GM12878 (cell line): ENCODE data around the gene TPSB2. TPM values are rescaled to one million over a fixed set of nuclear protein-coding genes. Genes with fewer than 3 reads are reported as not detected.

Source experiments
- ATAC-seq: fragments of 200-7000 bp; cut with Tn5 transposase; 3 replicates; pipeline ENCODE4 v1.9.1; 2020; ENCODE audit warnings: mild to moderate bottlenecking, moderate library complexity
- BruUV-seq: library from RNA; stranded (reverse); fragments of 400-500 nt; replicated peaks from 2 replicates; lab custom pipeline; 2021; lab: Mats Ljungman, UMichigan
- CTCF ChIA-PET: fragments of 300-600 bp; sonication (Branson Sonifier 250); formaldehyde crosslinking; extraction: SDS; loops from one replicate; lab custom pipeline; 2021; ENCODE audit warnings: inconsistent platforms; lab: Yijun Ruan, JAX
- POLR2A ChIA-PET: fragments of 350-600 bp; formaldehyde crosslinking; extraction: SDS; loops from one replicate; lab custom pipeline; 2021; ENCODE audit warnings: inconsistent platforms; lab: Charles Lee
- RAD21 ChIA-PET: fragments of 300-600 bp; sonication (Branson Sonifier 250); formaldehyde crosslinking; loops from one replicate; lab custom pipeline; 2023; ENCODE audit warnings: antibody characterized with exemption; ENCODE audit not compliant: unreplicated experiment; lab: Charles Lee
- SMC1A ChIA-PET: fragments of 300-600 bp; sonication (Branson Sonifier 250); formaldehyde crosslinking; loops from one replicate; lab custom pipeline; 2023; ENCODE audit not compliant: unreplicated experiment, uncharacterized antibody; lab: Charles Lee
- DNase-seq: peaks from one replicate; pipeline ENCODE4 v3.0.0-alpha.2; 2011; ENCODE audit warnings: low read depth, low spot score
- FAIRE-seq: peaks from 3 replicates; lab custom pipeline; 2011; peaks lifted over from hg19 to GRCh38; lab: Jason Lieb, UNC
- H2AFZ ChIP-seq: 2 replicates; pipeline ENCODE4 v1.6.0; 2011; ENCODE audit warnings: low read depth, low read length, control low read depth; ENCODE audit not compliant: control insufficient read depth
- H3K27ac ChIP-seq: 2 replicates; pipeline ENCODE4 v1.5.1; 2011; ENCODE audit warnings: control low read depth; ENCODE audit not compliant: control insufficient read depth, insufficient read depth
- H3K27me3 ChIP-seq, 2 experiments: replicated peaks in 1 of 2; 2 replicates each; pipeline versions ENCODE4 v1.6.0 to v1.6.1; 2011; ENCODE audit warnings: low read length in 1 of 2; ENCODE audit not compliant: control insufficient read depth in 2 of 2, insufficient read depth in 2 of 2
- H3K36me3 ChIP-seq, 2 experiments: 2 replicates each; pipeline ENCODE4 v1.5.1; 2011; ENCODE audit warnings: low read length in 1 of 2; ENCODE audit not compliant: control insufficient read depth in 2 of 2, insufficient read depth in 2 of 2
- H3K4me1 ChIP-seq: 2 replicates; pipeline ENCODE4 v1.6.1; 2011; ENCODE audit warnings: mild to moderate bottlenecking, low read length, moderate library complexity, mixed read lengths; ENCODE audit not compliant: control insufficient read depth, insufficient read depth
- H3K4me2 ChIP-seq: 2 replicates; pipeline ENCODE4 v1.6.0; 2011; ENCODE audit warnings: control low read depth; ENCODE audit not compliant: control insufficient read depth, insufficient read depth
- H3K4me3 ChIP-seq: fragments of 200-600 bp; sonication (generic); 2 replicates; pipeline ENCODE4 v1.5.1; 2016
- H3K79me2 ChIP-seq: 2 replicates; pipeline ENCODE4 v1.6.0; 2011; ENCODE audit warnings: low read length; ENCODE audit not compliant: control insufficient read depth, insufficient read depth
- H3K9ac ChIP-seq: 2 replicates; pipeline ENCODE4 v1.8.0; 2011; ENCODE audit warnings: low read length, control low read depth, mixed read lengths; ENCODE audit not compliant: control insufficient read depth, insufficient read depth
- H3K9me3 ChIP-seq: replicated peaks from 3 replicates; pipeline ENCODE4 v1.5.1; 2011; ENCODE audit warnings: mild to moderate bottlenecking, low read length; ENCODE audit not compliant: control insufficient read depth, insufficient read depth
- H4K20me1 ChIP-seq: 2 replicates; pipeline ENCODE4 v1.6.0; 2011; ENCODE audit not compliant: control insufficient read depth, insufficient read depth
- CBX5 ChIP-seq: sonication (generic); IDR thresholded peaks from 2 replicates; pipeline ENCODE4 v1.6.1; 2016; ENCODE audit warnings: low read depth, moderate library complexity, mild to moderate bottlenecking, inconsistent platforms
- MEF2A ChIP-seq: IDR thresholded peaks from 2 replicates; pipeline ENCODE4 v1.6.1; 2011; ENCODE audit warnings: low read depth, mild to moderate bottlenecking, low read length, moderate library complexity; ENCODE audit not compliant: insufficient read depth
- NFIC ChIP-seq: IDR thresholded peaks from 2 replicates; pipeline ENCODE4 v1.6.1; 2012; ENCODE audit warnings: low read depth, mild to moderate bottlenecking, inconsistent platforms, low read length, moderate library complexity
- RUNX3 ChIP-seq: IDR thresholded peaks from 2 replicates; pipeline ENCODE4 v1.6.1; 2012; ENCODE audit warnings: low read length, inconsistent platforms
- SMAD1 ChIP-seq: fragments of 450-650 bp; IDR thresholded peaks from 2 replicates; pipeline ENCODE4 v1.6.1; 2018; ENCODE audit warnings: mild to moderate bottlenecking, low read depth; ENCODE audit not compliant: partially characterized antibody
- SUPT20H ChIP-seq: IDR thresholded peaks from 2 replicates; pipeline ENCODE4 v1.6.1; 2011; ENCODE audit warnings: low read depth, mild to moderate bottlenecking, low read length, moderate library complexity, borderline replicate concordance; ENCODE audit not compliant: control insufficient read depth
- TBL1XR1 ChIP-seq: IDR thresholded peaks from 2 replicates; pipeline ENCODE4 v1.6.1; 2012; ENCODE audit warnings: low read depth, low read length, improper control_type of control experiment
- ZNF274 ChIP-seq: IDR thresholded peaks from one replicate; pipeline ENCODE4 v1.8.0; 2011; ENCODE audit not compliant: insufficient read length, insufficient read depth
- WGBS: methylation state at CpG from one replicate; pipeline ENCODE4 v1.1.6; 2016; ENCODE audit warnings: low lambda C conversion rate; ENCODE audit not compliant: insufficient replicate concordance, insufficient coverage; ENCODE audit errors: missing lambda C conversion rate; 5-methylcytosine and 5-hydroxymethylcytosine counted together
- in situ Hi-C: fragments of 300-500 bp; cut with MboI; formaldehyde crosslinking; loops from 9 replicates; pipeline ENCODE4 v1.14.3; 2018; ENCODE audit warnings: mixed read lengths
- intact Hi-C: fragments of 100-400 bp; cut with micrococcal nuclease; formaldehyde crosslinking; loops from one replicate; pipeline ENCODE4 v1.14.2; 2022; ENCODE audit not compliant: unreplicated experiment
- polyA plus RNA-seq, 11 experiments: library from polyadenylated mRNA; depleted of rRNA in 4 of 11; unstranded in 6 of 11; stranded (reverse) in 5 of 11; fragments of >200 nt; fragmentation: Nextera tagmentation in 4 of 11; fragmentation: Illumina TruSeq in 1 of 11; extraction: Ambion mirVana in 4 of 11; extraction: Trizol in 1 of 11; gene quantifications; 1 replicate in 1 of 11; 2 replicates in 10 of 11; pipeline versions ENCODE4 v1.2.1 to v1.2.3, GENCODE V29; 2011 to 2016; ENCODE audit warnings: inconsistent platforms in 2 of 11, missing spikeins in 2 of 11, low read depth in 1 of 11
- total RNA-seq, 4 experiments: library from RNA; depleted of rRNA in 3 of 4; stranded (reverse); fragments of >200 nt in 3 of 4; fragmentation: Illumina TruSeq in 1 of 4; extraction: Trizol in 1 of 4; gene quantifications; 2 replicates each; pipeline versions ENCODE4 v1.2.1 to v1.2.3, GENCODE V29; 2013 to 2021
- TF ChIP-seq, protein P1 (sequence below): fragments of 150-350 bp; IDR thresholded peaks from 2 replicates; pipeline ENCODE4 v1.6.1; 2014; ENCODE audit warnings: mild to moderate bottlenecking, low read depth, low read length
- TF ChIP-seq, protein P2 (sequence below): fragments of 450-650 bp; IDR thresholded peaks from 2 replicates; pipeline ENCODE4 v1.6.1; 2016; ENCODE audit warnings: mild to moderate bottlenecking
- TF ChIP-seq, protein P3 (sequence below): IDR thresholded peaks from 2 replicates; pipeline ENCODE4 v1.6.1; 2012; ENCODE audit warnings: low read depth, low read length, improper control_type of control experiment
- TF ChIP-seq, protein P4 (sequence below): IDR thresholded peaks from 2 replicates; pipeline ENCODE4 v1.6.1; 2012; ENCODE audit warnings: improper control_type of control experiment, low read depth, low read length; ENCODE audit not compliant: insufficient replicate concordance
- TF ChIP-seq, protein P5 (sequence below), 3 experiments: IDR thresholded peaks in 2 of 3; conservative IDR thresholded peaks in 1 of 3; 2 replicates each; pipeline ENCODE4 v1.5.1; 2011; ENCODE audit warnings: low read depth in 3 of 3, low read length in 3 of 3, mild to moderate bottlenecking in 3 of 3, control low read depth in 2 of 3, moderate library complexity in 2 of 3, inconsistent platforms in 1 of 3, mixed read lengths in 1 of 3; ENCODE audit not compliant: control insufficient read depth in 2 of 3, insufficient read depth in 1 of 3; ENCODE audit errors: extremely low read depth in 1 of 3

TPSB2 gene
- total and polyA plus RNA-seq, 10 of the 15 experiments (the other 5 are each of a cell fraction or from before 2014, with no cell fraction given): not detected

DNA sequence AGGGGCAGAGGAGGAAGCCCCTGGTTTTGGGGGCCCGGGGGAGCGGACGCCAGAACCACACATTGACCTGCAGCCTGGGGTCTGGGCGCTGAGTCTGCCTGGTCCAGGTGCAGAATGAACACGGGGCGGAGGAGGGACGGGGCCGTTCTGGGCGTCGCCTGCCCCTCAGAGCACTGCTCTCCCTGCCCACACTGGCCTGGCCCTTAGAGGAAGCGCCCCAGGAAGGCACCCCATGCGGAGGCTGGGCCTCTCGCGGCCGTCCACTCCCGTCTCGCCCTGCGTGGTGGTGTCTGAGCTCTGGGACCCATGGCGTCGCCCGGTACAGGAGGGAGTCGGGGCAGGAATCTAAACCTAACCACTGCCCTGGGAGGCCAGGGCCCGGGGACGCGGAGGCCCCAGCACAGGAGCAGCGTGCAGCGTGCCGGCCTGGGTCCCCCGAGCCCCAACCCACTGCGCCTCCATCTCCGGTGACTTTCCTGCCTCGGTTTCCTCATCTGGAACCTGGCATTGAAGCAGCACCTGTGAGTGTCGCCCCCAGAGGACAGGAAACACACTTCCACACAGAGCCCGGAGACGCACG is 30.2 kb upstream of the TPSB2 start:
- in situ Hi-C loops (no loop called here), intact Hi-C loops (no loop called here)
- WGBS: 45% methylated on average over 36 of the region's 36 CpGs
- Histone ChIP-seq H3K4me2 (no peak overlapping the region), H4K20me1 (no peaks in the 10 kb centered on the region), H3K36me3 (no peaks in the 10 kb centered on the region), H3K79me2 (no peaks in the 10 kb centered on the region), H3K27me3 (no peaks in the 10 kb centered on the region; a peak in 1 of 4 replicates), H3K9me3 (no peaks in the 10 kb centered on the region), H3K27ac (no peak overlapping the region), H3K9ac (no peak overlapping the region), H3K4me1 (no peaks in the 10 kb centered on the region), H3K4me3 (no peak overlapping the region), H2AFZ (no peak overlapping the region)
- POLR2A ChIA-PET: no interaction called here
- FAIRE-seq (no peak), ATAC-seq (no peak), DNase-seq (no peak)
- SMC1A ChIA-PET: no interaction called here
- CTCF ChIA-PET: no interaction called here
- RAD21 ChIA-PET: no interaction called here
- no TSS peak for BruUV-seq
- TF ChIP-seq, protein P1, sequence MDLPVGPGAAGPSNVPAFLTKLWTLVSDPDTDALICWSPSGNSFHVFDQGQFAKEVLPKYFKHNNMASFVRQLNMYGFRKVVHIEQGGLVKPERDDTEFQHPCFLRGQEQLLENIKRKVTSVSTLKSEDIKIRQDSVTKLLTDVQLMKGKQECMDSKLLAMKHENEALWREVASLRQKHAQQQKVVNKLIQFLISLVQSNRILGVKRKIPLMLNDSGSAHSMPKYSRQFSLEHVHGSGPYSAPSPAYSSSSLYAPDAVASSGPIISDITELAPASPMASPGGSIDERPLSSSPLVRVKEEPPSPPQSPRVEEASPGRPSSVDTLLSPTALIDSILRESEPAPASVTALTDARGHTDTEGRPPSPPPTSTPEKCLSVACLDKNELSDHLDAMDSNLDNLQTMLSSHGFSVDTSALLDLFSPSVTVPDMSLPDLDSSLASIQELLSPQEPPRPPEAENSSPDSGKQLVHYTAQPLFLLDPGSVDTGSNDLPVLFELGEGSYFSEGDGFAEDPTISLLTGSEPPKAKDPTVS: no peak
- TF ChIP-seq, protein P2, sequence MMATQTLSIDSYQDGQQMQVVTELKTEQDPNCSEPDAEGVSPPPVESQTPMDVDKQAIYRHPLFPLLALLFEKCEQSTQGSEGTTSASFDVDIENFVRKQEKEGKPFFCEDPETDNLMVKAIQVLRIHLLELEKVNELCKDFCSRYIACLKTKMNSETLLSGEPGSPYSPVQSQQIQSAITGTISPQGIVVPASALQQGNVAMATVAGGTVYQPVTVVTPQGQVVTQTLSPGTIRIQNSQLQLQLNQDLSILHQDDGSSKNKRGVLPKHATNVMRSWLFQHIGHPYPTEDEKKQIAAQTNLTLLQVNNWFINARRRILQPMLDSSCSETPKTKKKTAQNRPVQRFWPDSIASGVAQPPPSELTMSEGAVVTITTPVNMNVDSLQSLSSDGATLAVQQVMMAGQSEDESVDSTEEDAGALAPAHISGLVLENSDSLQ: no peak
- TF ChIP-seq TBL1XR1 (no peak), MEF2A (no peak), SMAD1 (no peak), RUNX3 (no peak), ZNF274 (no peak), CBX5 (no peak), NFIC (no peak), SUPT20H (no peak)
- TF ChIP-seq, protein P3, sequence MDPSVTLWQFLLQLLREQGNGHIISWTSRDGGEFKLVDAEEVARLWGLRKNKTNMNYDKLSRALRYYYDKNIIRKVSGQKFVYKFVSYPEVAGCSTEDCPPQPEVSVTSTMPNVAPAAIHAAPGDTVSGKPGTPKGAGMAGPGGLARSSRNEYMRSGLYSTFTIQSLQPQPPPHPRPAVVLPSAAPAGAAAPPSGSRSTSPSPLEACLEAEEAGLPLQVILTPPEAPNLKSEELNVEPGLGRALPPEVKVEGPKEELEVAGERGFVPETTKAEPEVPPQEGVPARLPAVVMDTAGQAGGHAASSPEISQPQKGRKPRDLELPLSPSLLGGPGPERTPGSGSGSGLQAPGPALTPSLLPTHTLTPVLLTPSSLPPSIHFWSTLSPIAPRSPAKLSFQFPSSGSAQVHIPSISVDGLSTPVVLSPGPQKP: no peak
- TF ChIP-seq, protein P4, sequence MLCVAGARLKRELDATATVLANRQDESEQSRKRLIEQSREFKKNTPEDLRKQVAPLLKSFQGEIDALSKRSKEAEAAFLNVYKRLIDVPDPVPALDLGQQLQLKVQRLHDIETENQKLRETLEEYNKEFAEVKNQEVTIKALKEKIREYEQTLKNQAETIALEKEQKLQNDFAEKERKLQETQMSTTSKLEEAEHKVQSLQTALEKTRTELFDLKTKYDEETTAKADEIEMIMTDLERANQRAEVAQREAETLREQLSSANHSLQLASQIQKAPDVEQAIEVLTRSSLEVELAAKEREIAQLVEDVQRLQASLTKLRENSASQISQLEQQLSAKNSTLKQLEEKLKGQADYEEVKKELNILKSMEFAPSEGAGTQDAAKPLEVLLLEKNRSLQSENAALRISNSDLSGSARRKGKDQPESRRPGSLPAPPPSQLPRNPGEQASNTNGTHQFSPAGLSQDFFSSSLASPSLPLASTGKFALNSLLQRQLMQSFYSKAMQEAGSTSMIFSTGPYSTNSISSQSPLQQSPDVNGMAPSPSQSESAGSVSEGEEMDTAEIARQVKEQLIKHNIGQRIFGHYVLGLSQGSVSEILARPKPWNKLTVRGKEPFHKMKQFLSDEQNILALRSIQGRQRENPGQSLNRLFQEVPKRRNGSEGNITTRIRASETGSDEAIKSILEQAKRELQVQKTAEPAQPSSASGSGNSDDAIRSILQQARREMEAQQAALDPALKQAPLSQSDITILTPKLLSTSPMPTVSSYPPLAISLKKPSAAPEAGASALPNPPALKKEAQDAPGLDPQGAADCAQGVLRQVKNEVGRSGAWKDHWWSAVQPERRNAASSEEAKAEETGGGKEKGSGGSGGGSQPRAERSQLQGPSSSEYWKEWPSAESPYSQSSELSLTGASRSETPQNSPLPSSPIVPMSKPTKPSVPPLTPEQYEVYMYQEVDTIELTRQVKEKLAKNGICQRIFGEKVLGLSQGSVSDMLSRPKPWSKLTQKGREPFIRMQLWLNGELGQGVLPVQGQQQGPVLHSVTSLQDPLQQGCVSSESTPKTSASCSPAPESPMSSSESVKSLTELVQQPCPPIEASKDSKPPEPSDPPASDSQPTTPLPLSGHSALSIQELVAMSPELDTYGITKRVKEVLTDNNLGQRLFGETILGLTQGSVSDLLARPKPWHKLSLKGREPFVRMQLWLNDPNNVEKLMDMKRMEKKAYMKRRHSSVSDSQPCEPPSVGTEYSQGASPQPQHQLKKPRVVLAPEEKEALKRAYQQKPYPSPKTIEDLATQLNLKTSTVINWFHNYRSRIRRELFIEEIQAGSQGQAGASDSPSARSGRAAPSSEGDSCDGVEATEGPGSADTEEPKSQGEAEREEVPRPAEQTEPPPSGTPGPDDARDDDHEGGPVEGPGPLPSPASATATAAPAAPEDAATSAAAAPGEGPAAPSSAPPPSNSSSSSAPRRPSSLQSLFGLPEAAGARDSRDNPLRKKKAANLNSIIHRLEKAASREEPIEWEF: no peak
- TF ChIP-seq, protein P5, sequence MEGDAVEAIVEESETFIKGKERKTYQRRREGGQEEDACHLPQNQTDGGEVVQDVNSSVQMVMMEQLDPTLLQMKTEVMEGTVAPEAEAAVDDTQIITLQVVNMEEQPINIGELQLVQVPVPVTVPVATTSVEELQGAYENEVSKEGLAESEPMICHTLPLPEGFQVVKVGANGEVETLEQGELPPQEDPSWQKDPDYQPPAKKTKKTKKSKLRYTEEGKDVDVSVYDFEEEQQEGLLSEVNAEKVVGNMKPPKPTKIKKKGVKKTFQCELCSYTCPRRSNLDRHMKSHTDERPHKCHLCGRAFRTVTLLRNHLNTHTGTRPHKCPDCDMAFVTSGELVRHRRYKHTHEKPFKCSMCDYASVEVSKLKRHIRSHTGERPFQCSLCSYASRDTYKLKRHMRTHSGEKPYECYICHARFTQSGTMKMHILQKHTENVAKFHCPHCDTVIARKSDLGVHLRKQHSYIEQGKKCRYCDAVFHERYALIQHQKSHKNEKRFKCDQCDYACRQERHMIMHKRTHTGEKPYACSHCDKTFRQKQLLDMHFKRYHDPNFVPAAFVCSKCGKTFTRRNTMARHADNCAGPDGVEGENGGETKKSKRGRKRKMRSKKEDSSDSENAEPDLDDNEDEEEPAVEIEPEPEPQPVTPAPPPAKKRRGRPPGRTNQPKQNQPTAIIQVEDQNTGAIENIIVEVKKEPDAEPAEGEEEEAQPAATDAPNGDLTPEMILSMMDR (IDR thresholded peaks at IDR 0.05 in 2 of 3, conservative IDR thresholded peaks at IDR 0.05 in 1 of 3; ENCODE audit: control insufficient read depth in 2 of 3, extremely low read depth in 1 of 3, insufficient read depth in 1 of 3, low read depth in 3 of 3, low read length in 3 of 3): no peak
